Activated B cell treated with CpG ODN at 0.5 μM for 24 hours (primary cell): ENCODE results near the gene C22orf23. TPM values are rescaled to one million over a fixed set of nuclear protein-coding genes. Genes with fewer than 3 reads are reported as not detected.

ENCODE experiments used
- ATAC-seq: fragments of 200-7000 bp; cut with Tn5 transposase; one replicate; pipeline ENCODE4 v1.10.0; 2021; ENCODE audit warnings: low read depth, mild to moderate bottlenecking, moderate library complexity
- CTCF ChIA-PET: fragments of 350-600 bp; sonication (Branson Sonifier 250); formaldehyde crosslinking; loops from one replicate; lab custom pipeline; 2021; ENCODE audit warnings: antibody characterized with exemption; lab: Charles Lee
- POLR2A ChIA-PET: fragments of 350-600 bp; sonication (Branson Sonifier 250); formaldehyde crosslinking; loops from one replicate; lab custom pipeline; 2021; ENCODE audit warnings: antibody characterized with exemption; lab: Charles Lee
- DNase-seq: peaks from one replicate; pipeline ENCODE4 v3.0.0; 2022
- H3K27ac Mint-ChIP-seq: one replicate; pipeline ENCODE4 v1.8.0; 2020; ENCODE audit warnings: mixed read lengths
- H3K27me3 Mint-ChIP-seq: one replicate; pipeline ENCODE4 v1.8.0; 2021; ENCODE audit warnings: mixed read lengths
- H3K36me3 Mint-ChIP-seq: one replicate; pipeline ENCODE4 v1.8.0; 2021; ENCODE audit warnings: low read depth, mixed read lengths
- H3K4me1 Mint-ChIP-seq: one replicate; pipeline ENCODE4 v1.8.0; 2021; ENCODE audit warnings: mixed read lengths
- H3K4me3 Mint-ChIP-seq: one replicate; pipeline ENCODE4 v1.8.0; 2020; ENCODE audit warnings: mild to moderate bottlenecking, mixed read lengths
- H3K9me3 Mint-ChIP-seq: one replicate; pipeline ENCODE4 v1.8.0; 2020; ENCODE audit warnings: mixed read lengths
- CTCF ChIP-seq: fragments of 200-600 bp; IDR thresholded peaks from one replicate; pipeline ENCODE4 v1.8.0; 2022; ENCODE audit warnings: antibody characterized with exemption, mild to moderate bottlenecking
- intact Hi-C: fragments of 100-400 bp; cut with micrococcal nuclease; formaldehyde crosslinking; loops from one replicate; pipeline ENCODE4 v1.15.1; 2024
- total RNA-seq: library from RNA; stranded (reverse); gene quantifications from 2 replicates; pipeline ENCODE4 v1.2.3, GENCODE V29; 2022

C22orf23 gene
- total RNA-seq, 1 donor from 2014 or later: 0.16 TPM

- DNase-seq (no peak), ATAC-seq (no peak)
- ChIA-PET POLR2A (no interaction called here), CTCF (interaction anchor here (1.6 kb wide), 1 partner anchor 24 kb away, joined by 10 read pairs; the partner anchor contains the start of gene MICALL1)
- peaks cover 54% of the 10 kb centered on the region for H3K36me3 Mint-ChIP-seq
- H3K4me3 Mint-ChIP-seq: no peak overlapping the region
- no peak overlapping the region for H3K27ac Mint-ChIP-seq
- H3K9me3 Mint-ChIP-seq: no peaks in the 10 kb centered on the region
- peaks cover 19% of the 10 kb centered on the region for H3K4me1 Mint-ChIP-seq
- TF ChIP-seq CTCF: no peak
- no peaks in the 10 kb centered on the region for H3K27me3 Mint-ChIP-seq
- intact Hi-C loops: loop anchor here (5.0 kb wide), 1 partner anchor 33 kb away; no protein-coding TSS in a partner anchor
Observed at GRCh38 chr22:37930270-37930951, 23.0 kb downstream of the C22orf23 start.

- no peak for ATAC-seq
Observed at GRCh38 chr22:37929390-37929789, 24.0 kb downstream of the C22orf23 start.

GRCh38 chr22:37927637-37927936 is 25.8 kb downstream of the C22orf23 start:
- Mint-ChIP-seq H3K4me1 (peaks cover 9% of the 10 kb centered on the region), H3K9me3 (no peaks in the 10 kb centered on the region), H3K27me3 (no peaks in the 10 kb centered on the region), H3K4me3 (no peak overlapping the region), H3K36me3 (peaks cover 52% of the 10 kb centered on the region), H3K27ac (no peak overlapping the region)
- ChIA-PET POLR2A (no interaction called here), CTCF (no interaction called here)
- ATAC-seq (no peak), DNase-seq (no peak)
- TF ChIP-seq CTCF: no peak
- intact Hi-C loops: no loop called here

More at GRCh38 chr22:37929390-37929789, 24.0 kb downstream of the C22orf23 start:
- peaks cover 19% of the 10 kb centered on the region for H3K4me1 Mint-ChIP-seq
- H3K27me3 Mint-ChIP-seq: no peaks in the 10 kb centered on the region
- intact Hi-C loops: no loop called here
- CTCF ChIA-PET: no interaction called here
- no peak for DNase-seq
- H3K4me3 Mint-ChIP-seq: no peak overlapping the region
- TF ChIP-seq CTCF: no peak
- no peak overlapping the region for H3K27ac Mint-ChIP-seq
- POLR2A ChIA-PET: no interaction called here
- peaks cover 57% of the 10 kb centered on the region for H3K36me3 Mint-ChIP-seq
- no peaks in the 10 kb centered on the region for H3K9me3 Mint-ChIP-seq

GRCh38 chr22:37926771-37927636 is 26.4 kb downstream of the C22orf23 start:
- intact Hi-C loops: no loop called here
- H3K36me3 Mint-ChIP-seq: peaks cover 49% of the 10 kb centered on the region
- no peak for ATAC-seq

More at GRCh38 chr22:37926771-37927636, 26.4 kb downstream of the C22orf23 start:
- CTCF ChIA-PET: no interaction called here
- DNase-seq: no peak
- Mint-ChIP-seq H3K4me1 (peaks cover 9% of the 10 kb centered on the region), H3K9me3 (no peaks in the 10 kb centered on the region), H3K4me3 (no peak overlapping the region), H3K27ac (no peak overlapping the region), H3K27me3 (no peaks in the 10 kb centered on the region)
- POLR2A ChIA-PET: no interaction called here
- no peak for TF ChIP-seq CTCF
